AG04449 (cell line): ENCODE measurements around the gene TOLLIP.

Experiments
- CTCF ChIA-PET: fragments of 350-600 bp; formaldehyde crosslinking; extraction: SDS; loops from one replicate; lab custom pipeline; 2021; ENCODE audit warnings: antibody characterized with exemption; lab: Yijun Ruan, JAX
- POLR2A ChIA-PET: fragments of 400-600, 350-600 bp; formaldehyde crosslinking; extraction: SDS; loops from one replicate; lab custom pipeline; 2020; ENCODE audit warnings: antibody characterized with exemption, inconsistent platforms; lab: Yijun Ruan, JAX
- DNase-seq: peaks from one replicate; pipeline ENCODE4 v3.0.0-alpha.2; 2010; ENCODE audit warnings: low read depth, low spot score
- H3K4me3 ChIP-seq: 2 replicates; pipeline ENCODE4 v1.5.1; 2011; ENCODE audit warnings: low read depth, mild to moderate bottlenecking, control low read depth, low read length
- CTCF ChIP-seq: IDR thresholded peaks from one replicate; pipeline ENCODE4 v1.5.1; 2011; ENCODE audit warnings: mild to moderate bottlenecking, moderate library complexity, low read length, control low read depth, inconsistent platforms; ENCODE audit not compliant: insufficient read depth; ENCODE audit errors: missing control alignments

The TOLLIP gene

GRCh38 chr11:1276866-1277615, 32.4 kb downstream of the TOLLIP start:
- no peak for TF ChIP-seq CTCF
- no peak for DNase-seq
- no peak overlapping the region for H3K4me3 ChIP-seq
- ChIA-PET CTCF (no interaction called here), POLR2A (no interaction called here)

- DNase-seq, result no peak
- POLR2A ChIA-PET, result no interaction called here
- TF ChIP-seq CTCF, result no peak
- CTCF ChIA-PET, result interaction anchor here (1.3 kb wide), 1 partner anchor 13 kb away, joined by 4 read pairs; no protein-coding TSS in a partner anchor
- H3K4me3 ChIP-seq, result no peak overlapping the region
Measured at GRCh38 chr11:1276041-1276790, 33.2 kb downstream of the TOLLIP start.

GRCh38 chr11:1275021-1275420, 34.4 kb downstream of the TOLLIP start:
- POLR2A ChIA-PET, result no interaction called here
- DNase-seq, result no peak
- CTCF ChIA-PET, result no interaction called here
- no peak overlapping the region for H3K4me3 ChIP-seq
- no peak for TF ChIP-seq CTCF

- ChIA-PET CTCF (no interaction called here), POLR2A (no interaction called here)
- H3K4me3 ChIP-seq, result no peak overlapping the region
- no peak for DNase-seq
- no peak for TF ChIP-seq CTCF
Measured at GRCh38 chr11:1274501-1274900, 34.9 kb downstream of the TOLLIP start.

- POLR2A ChIA-PET, result no interaction called here
Measured at GRCh38 chr11:1272531-1272930, 36.9 kb downstream of the TOLLIP start.

More at GRCh38 chr11:1272531-1272930, 36.9 kb downstream of the TOLLIP start:
- H3K4me3 ChIP-seq, result no peak overlapping the region
- no peak for TF ChIP-seq CTCF
- CTCF ChIA-PET, result no interaction called here
- no peak for DNase-seq
